Measurements from ENCODE around the gene ADCY5. TPM values are rescaled to one million over a fixed set of nuclear protein-coding genes. Genes with fewer than 3 reads are reported as not detected.

ADCY5 gene
- total RNA-seq, 4 donors from 2014 or later: 0.46 to 3.5 (median 1.3) TPM

GRCh38 chr3:123275691-123276090, 173.2 kb downstream of the ADCY5 start:
- DNase-seq (ENCODE audit: low spot score in 2 of 2): no peak
- no peak for TF ChIP-seq CTCF (IDR thresholded peaks at IDR 0.05)
- TF ChIP-seq POLR2A (IDR thresholded peaks at IDR 0.05): no peak
- H3K4me3 ChIP-seq (ENCODE audit: low read depth, poor library complexity, severe bottlenecking): no peak overlapping the region
- intact Hi-C loops (cut with DNase I; ENCODE audit: low total_unique reads): no loop called here
- WGBS, 2 donors: 78 to 80% methylated on average over 3 of the region's 3 CpGs

- intact Hi-C loops (cut with DNase I; ENCODE audit: low total_unique reads): no loop called here
- WGBS, 2 donors: 95 to 97% methylated on average over 2 of the region's 2 CpGs
- no peak for TF ChIP-seq POLR2A (IDR thresholded peaks at IDR 0.05)
- no peak for TF ChIP-seq CTCF (IDR thresholded peaks at IDR 0.05)
- H3K4me3 ChIP-seq (ENCODE audit: low read depth, poor library complexity, severe bottlenecking): no peak overlapping the region
- DNase-seq (ENCODE audit: low spot score in 2 of 2): no peak
Observed at GRCh38 chr3:123272547-123272946, 176.3 kb downstream of the ADCY5 start.

- WGBS, 2 donors: 45 to 47% methylated on average over 5 of the region's 5 CpGs
- H3K4me3 ChIP-seq (ENCODE audit: low read depth, poor library complexity, severe bottlenecking): no peak overlapping the region
- peak in 1 of 2 donors; percentile 59 for DNase-seq (ENCODE audit: low spot score in 2 of 2)
- TF ChIP-seq CTCF (IDR thresholded peaks at IDR 0.05): no peak
- no peak for TF ChIP-seq POLR2A (IDR thresholded peaks at IDR 0.05)
- intact Hi-C loops (cut with DNase I; ENCODE audit: low total_unique reads): no loop called here
Observed at GRCh38 chr3:123271466-123272159, 177.3 kb downstream of the ADCY5 start.

- TF ChIP-seq POLR2A (IDR thresholded peaks at IDR 0.05): no peak
- no peak for TF ChIP-seq CTCF (IDR thresholded peaks at IDR 0.05)
- H3K4me3 ChIP-seq (ENCODE audit: low read depth, poor library complexity, severe bottlenecking): no peak overlapping the region
- WGBS, 2 donors: 87 to 93% methylated on average over 2 of the region's 2 CpGs
- intact Hi-C loops (cut with DNase I; ENCODE audit: low total_unique reads): no loop called here
- no peak for DNase-seq (ENCODE audit: low spot score in 2 of 2)
Observed at GRCh38 chr3:123270818-123271217, 178.1 kb downstream of the ADCY5 start.

GRCh38 chr3:123267821-123268220, 181.1 kb downstream of the ADCY5 start:
- no peak for DNase-seq (ENCODE audit: low spot score in 2 of 2)
- TF ChIP-seq POLR2A (IDR thresholded peaks at IDR 0.05): no peak
- no peak for TF ChIP-seq CTCF (IDR thresholded peaks at IDR 0.05)
- intact Hi-C loops (cut with DNase I; ENCODE audit: low total_unique reads): no loop called here
- 70 to 83% methylated on average over 2 of the region's 2 CpGs for WGBS, 2 donors
- H3K4me3 ChIP-seq (ENCODE audit: low read depth, poor library complexity, severe bottlenecking): no peak overlapping the region

GRCh38 chr3:123263941-123264340, 184.9 kb downstream of the ADCY5 start:
- no peak for DNase-seq (ENCODE audit: low spot score in 2 of 2)
- intact Hi-C loops (cut with DNase I; ENCODE audit: low total_unique reads): no loop called here
- no peak for TF ChIP-seq CTCF (IDR thresholded peaks at IDR 0.05)
- TF ChIP-seq POLR2A (IDR thresholded peaks at IDR 0.05): no peak
- no peak overlapping the region for H3K4me3 ChIP-seq (ENCODE audit: low read depth, poor library complexity, severe bottlenecking)
- WGBS, 2 donors: 93% methylated on average over 2 of the region's 2 CpGs

Measured in lower leg skin (tissue), 4 donors.